Measurements from ENCODE around the gene MXRA7. TPM values are rescaled to one million over a fixed set of nuclear protein-coding genes. Genes with fewer than 3 reads are reported as not detected.

MXRA7 gene
- polyA plus RNA-seq, 1 of the 3 experiments (the other 2 are of a cell fraction): 154 TPM

- no peaks in the 10 kb centered on the region for H3K9me2 ChIP-seq
- no peak overlapping the region for H3K4me2 ChIP-seq
- no peak for TF ChIP-seq FOSL2 (IDR thresholded peaks at IDR 0.05; ENCODE audit: borderline replicate concordance, low read depth)
- no peak overlapping the region for H3K27ac ChIP-seq (ENCODE audit: low read depth in 2 of 2, low read length in 1 of 2)
- H3K9ac ChIP-seq: no peak overlapping the region
- H4K20me1 ChIP-seq (ENCODE audit: insufficient read depth): no peaks in the 10 kb centered on the region
- 58% methylated on average over 8 of the region's 8 CpGs for WGBS (ENCODE audit: low lambda C conversion rate)
- POLR2A ChIA-PET: no interaction called here
- no peaks in the 10 kb centered on the region for H3K79me2 ChIP-seq (ENCODE audit: insufficient read depth)
- CTCF ChIA-PET: interaction anchor here (1.0 to 9.6 kb wide), 2 partner anchors 11 to 21 kb away, joined by 4 to 65 read pairs; no protein-coding TSS in a partner anchor
- H3K4me1 ChIP-seq (ENCODE audit: control insufficient read depth in 1 of 2, insufficient read depth in 2 of 2, low read depth in 1 of 2, low read length in 1 of 2): peaks cover 0 to 12% of the 10 kb centered on the region in 2 experiments; a peak in 2 of 4 replicates
- no peak overlapping the region for H2AFZ ChIP-seq (ENCODE audit: low read depth)
- no peak for DNase-seq
- no peaks in the 10 kb centered on the region; the same call in 1 of the 2 replicates for H3K27me3 ChIP-seq (ENCODE audit: insufficient read depth)
- no peak overlapping the region for H3K4me3 ChIP-seq (ENCODE audit: low read depth in 2 of 2, low read length in 1 of 2)
- H3K36me3 ChIP-seq (replicated peaks in 1 of 2; ENCODE audit: control insufficient read depth in 1 of 2, insufficient read depth in 2 of 2, low read length in 1 of 2): no peaks in the 10 kb centered on the region
- no peaks in the 10 kb centered on the region for H3K9me3 ChIP-seq
- peaks cover 9% of the 10 kb centered on the region for H3F3A ChIP-seq (replicated peaks; ENCODE audit: insufficient read depth)
Measured at GRCh38 chr17:76644995-76645394, 65.8 kb downstream of the MXRA7 start.

- TF ChIP-seq USF2 (IDR thresholded peaks at IDR 0.05; ENCODE audit: borderline replicate concordance, low read depth, low read length) (no peak), FOXM1 (IDR thresholded peaks at IDR 0.05; ENCODE audit: low read depth) (no peak), RFX5 (IDR thresholded peaks at IDR 0.05; ENCODE audit: low read length) (no peak), TCF12 (IDR thresholded peaks at IDR 0.05) (no peak), GABPA (IDR thresholded peaks at IDR 0.05; ENCODE audit: low read depth) (no peak), MEF2A (IDR thresholded peaks at IDR 0.05; ENCODE audit: borderline replicate concordance, low read depth) (no peak), IRF3 (IDR thresholded peaks at IDR 0.05; ENCODE audit: low read depth, low read length) (no peak), TAF1 (IDR thresholded peaks at IDR 0.05; ENCODE audit: borderline replicate concordance, low read depth, low read length) (no peak), JUND (IDR thresholded peaks at IDR 0.05) (no peak), REST (IDR thresholded peaks at IDR 0.05; ENCODE audit: low read depth, low read length) (no peak), RAD21 (IDR thresholded peaks at IDR 0.05; ENCODE audit: low read length) (no peak), USF1 (IDR thresholded peaks at IDR 0.05; ENCODE audit: borderline replicate concordance, low read depth) (no peak), MXI1 (IDR thresholded peaks at IDR 0.05; ENCODE audit: low read depth, low read length) (no peak), NFIC (IDR thresholded peaks at IDR 0.05; ENCODE audit: borderline replicate concordance) (no peak)
- H3K4me2 ChIP-seq: no peak within 1 kb of the TSS
- ChIA-PET POLR2A (no interaction called here), CTCF (interaction anchor here (1.0 to 9.6 kb wide), 3 partner anchors 9 to 20 kb away, joined by 3 to 65 read pairs (median 4); no protein-coding TSS in a partner anchor)
- H3K36me3 ChIP-seq (replicated peaks in 1 of 2; ENCODE audit: control insufficient read depth in 1 of 2, insufficient read depth in 2 of 2, low read length in 1 of 2): no peaks in the 10 kb centered on the region
- no peak within 1 kb of the TSS for H3K9ac ChIP-seq
- no peaks in the 10 kb centered on the region for H3K9me2 ChIP-seq
- H3K4me3 ChIP-seq (ENCODE audit: low read depth in 2 of 2, low read length in 1 of 2): no peak within 1 kb of the TSS
- H4K20me1 ChIP-seq (ENCODE audit: insufficient read depth): no peaks in the 10 kb centered on the region
- H3K9me3 ChIP-seq: no peaks in the 10 kb centered on the region
- peaks cover 0 to 14% of the 10 kb centered on the region in 2 experiments; a peak in 2 of 4 replicates for H3K4me1 ChIP-seq (ENCODE audit: control insufficient read depth in 1 of 2, insufficient read depth in 2 of 2, low read depth in 1 of 2, low read length in 1 of 2)
- no peaks in the 10 kb centered on the region for H3K79me2 ChIP-seq (ENCODE audit: insufficient read depth)
- 76% methylated on average over 7 of the region's 7 CpGs for WGBS (ENCODE audit: low lambda C conversion rate)
- H2AFZ ChIP-seq (ENCODE audit: low read depth): no peak within 1 kb of the TSS
- peaks cover 9% of the 10 kb centered on the region for H3F3A ChIP-seq (replicated peaks; ENCODE audit: insufficient read depth)
- no peak for DNase-seq
- H3K27me3 ChIP-seq (ENCODE audit: insufficient read depth): no peaks in the 10 kb centered on the region; the same call in 1 of the 2 replicates
- H3K27ac ChIP-seq (ENCODE audit: low read depth in 2 of 2, low read length in 1 of 2): no peak within 1 kb of the TSS
Measured at GRCh38 chr17:76643553-76644148, 67.1 kb downstream of the MXRA7 start, which contains the start of gene ST6GALNAC1. Gene ST6GALNAC1, minus strand, starts transcription at chr17:76643757. Its CDS starts 119 bp downstream, at chr17:76643638.

All from SK-N-SH (cell line).